ENCODE data around the gene MAD1L1.
A peak's percentile ranks its signal among the peaks of the same experiment; 100 is the strongest.
"Not testable (repeated sequence)": the region's sequence is repeated elsewhere in the genome, so short reads cannot be mapped to it uniquely, and the experiment has no call there.

Gene MAD1L1

GRCh38 chr7:1985936-1986335 is 246.8 kb downstream of the MAD1L1 start:
- no peak for DNase-seq (ENCODE audit: low spot score)

- no peak for DNase-seq (ENCODE audit: low spot score)
These were observed 247.7 kb downstream of the MAD1L1 start for GRCh38 chr7:1985042-1985441.

- no peak for DNase-seq (ENCODE audit: low spot score)
These were observed 250.9 kb downstream of the MAD1L1 start for GRCh38 chr7:1981878-1982230.

GRCh38 chr7:1981201-1981877 is 251.4 kb downstream of the MAD1L1 start:
- no peak for DNase-seq (ENCODE audit: low spot score)

- DNase-seq (ENCODE audit: low spot score): peak; percentile 12
These were observed 252.9 kb downstream of the MAD1L1 start for GRCh38 chr7:1979591-1980560.

GRCh38 chr7:1978656-1979590 is 253.8 kb downstream of the MAD1L1 start:
- DNase-seq (ENCODE audit: low spot score): no peak

GRCh38 chr7:1977876-1978441 is 254.8 kb downstream of the MAD1L1 start:
- DNase-seq (ENCODE audit: low spot score): no peak

GRCh38 chr7:1977059-1977875 is 255.5 kb downstream of the MAD1L1 start:
- no peak for DNase-seq (ENCODE audit: low spot score)

GRCh38 chr7:1976521-1976920 is 256.2 kb downstream of the MAD1L1 start:
- DNase-seq (ENCODE audit: low spot score): not testable (repeated sequence)

GRCh38 chr7:1975581-1975980 is 257.2 kb downstream of the MAD1L1 start:
- no peak for DNase-seq (ENCODE audit: low spot score)

- no peak for DNase-seq (ENCODE audit: low spot score)
These were observed 257.6 kb downstream of the MAD1L1 start for GRCh38 chr7:1975179-1975578.

- DNase-seq (ENCODE audit: low spot score): no peak
These were observed 258.2 kb downstream of the MAD1L1 start for GRCh38 chr7:1974290-1975101.

GRCh38 chr7:1973321-1974251 is 259.2 kb downstream of the MAD1L1 start:
- DNase-seq (ENCODE audit: low spot score): no peak

- no peak for DNase-seq (ENCODE audit: low spot score)
These were observed 260.0 kb downstream of the MAD1L1 start for GRCh38 chr7:1972744-1973143.

- no peak for DNase-seq (ENCODE audit: low spot score)
These were observed 260.6 kb downstream of the MAD1L1 start for GRCh38 chr7:1971946-1972654.

- DNase-seq (ENCODE audit: low spot score): no peak
These were observed 261.9 kb downstream of the MAD1L1 start for GRCh38 chr7:1970895-1971294.

GRCh38 chr7:1970285-1970660 is 262.5 kb downstream of the MAD1L1 start:
- not testable (repeated sequence) for DNase-seq (ENCODE audit: low spot score)

Measured in SW480 (cell line).